Neural cell (in vitro differentiated cells): ENCODE results near the gene CPEB2. TPM values are rescaled to one million over a fixed set of nuclear protein-coding genes. Genes with fewer than 3 reads are reported as not detected.

Experiments used
- H2AFZ ChIP-seq: fragments of 200-600, 300-800 bp; sonication (generic), shearing (Covaris generic); 2 replicates; pipeline ENCODE4 v1.6.0; 2014; ENCODE audit warnings: low read depth, mild to moderate bottlenecking, antibody characterized with exemption, low read length, moderate library complexity
- H3F3A ChIP-seq: fragments of 200-600 bp; shearing (Covaris generic); 2 replicates; pipeline ENCODE4 v1.6.1; 2016; ENCODE audit warnings: mild to moderate bottlenecking, moderate library complexity, mixed read lengths, antibody characterized with exemption, low read length; ENCODE audit not compliant: insufficient read depth, poor library complexity, severe bottlenecking
- H3K27ac ChIP-seq: fragments of 200-600, 300-800 bp; sonication (generic), shearing (Covaris generic); 2 replicates; pipeline ENCODE4 v1.5.1; 2014; ENCODE audit warnings: mild to moderate bottlenecking, low read length, moderate library complexity
- H3K27me3 ChIP-seq: fragments of 300-800, 200-600 bp; sonication (generic), shearing (Covaris generic); 2 replicates; pipeline ENCODE4 v1.6.0; 2014; ENCODE audit warnings: mild to moderate bottlenecking, low read depth, low read length, moderate library complexity; ENCODE audit not compliant: insufficient read depth
- H3K36me3 ChIP-seq: fragments of 300-800, 200-600 bp; sonication (generic), shearing (Covaris generic); 2 replicates; pipeline ENCODE4 v1.5.1; 2014; ENCODE audit warnings: mild to moderate bottlenecking, antibody characterized with exemption, low read length, moderate library complexity; ENCODE audit not compliant: insufficient read depth
- H3K4me2 ChIP-seq: fragments of 300-800, 200-600 bp; sonication (generic), shearing (Covaris generic); 2 replicates; pipeline ENCODE4 v1.6.0; 2014; ENCODE audit warnings: mild to moderate bottlenecking, low read length
- H3K4me3 ChIP-seq: fragments of 300-800, 200-600 bp; sonication (generic), shearing (Covaris generic); 2 replicates; pipeline ENCODE4 v1.5.1; 2014; ENCODE audit warnings: mild to moderate bottlenecking, low read length, moderate library complexity
- H3K79me2 ChIP-seq: fragments of 200-600 bp; shearing (Covaris generic); replicated peaks from 2 replicates; pipeline ENCODE4 v1.6.0; 2014; ENCODE audit warnings: mild to moderate bottlenecking, low read length, moderate library complexity; ENCODE audit not compliant: insufficient read depth
- H3K9ac ChIP-seq: fragments of 300-800, 200-600 bp; sonication (generic), shearing (Covaris generic); 2 replicates; pipeline ENCODE4 v1.6.1; 2016; ENCODE audit warnings: mild to moderate bottlenecking, low read length, mixed read lengths
- H3K9me2 ChIP-seq: fragments of 200-600 bp; shearing (Covaris generic); 2 replicates; pipeline ENCODE4 v1.6.1; 2016; ENCODE audit warnings: mild to moderate bottlenecking, low read length, mixed read lengths; ENCODE audit not compliant: insufficient read depth
- H3K9me3 ChIP-seq: fragments of 200-600, 300-800 bp; sonication (generic), shearing (Covaris generic); 2 replicates; pipeline ENCODE4 v1.6.1; 2016; ENCODE audit warnings: mild to moderate bottlenecking, mixed run types, low read length, moderate library complexity, mixed read lengths
- H4K20me1 ChIP-seq: fragments of 200-600 bp; shearing (Covaris generic); 2 replicates; pipeline ENCODE4 v1.6.1; 2016; ENCODE audit warnings: mild to moderate bottlenecking, mixed run types; ENCODE audit not compliant: insufficient read depth
- EP300 ChIP-seq: fragments of 450-650 bp; conservative IDR thresholded peaks from 2 replicates; pipeline ENCODE4 v1.6.1; 2014; ENCODE audit warnings: antibody characterized with exemption, mild to moderate bottlenecking, moderate library complexity; ENCODE audit not compliant: poor library complexity, severe bottlenecking
- EZH2 ChIP-seq: fragments of 200-600, 300-800 bp; shearing (Covaris generic), sonication (generic); IDR thresholded peaks from 2 replicates; pipeline ENCODE4 v1.6.1; 2014; ENCODE audit warnings: antibody characterized with exemption, low read length, borderline replicate concordance, mild to moderate bottlenecking; ENCODE audit not compliant: insufficient read depth, poor library complexity, severe bottlenecking
- MXI1 ChIP-seq: fragments of 450-650 bp; conservative IDR thresholded peaks from 2 replicates; pipeline ENCODE4 v1.6.1; 2014; ENCODE audit warnings: antibody characterized with exemption, mild to moderate bottlenecking; ENCODE audit not compliant: poor library complexity, severe bottlenecking
- POLR2AphosphoS5 ChIP-seq: IDR thresholded peaks from 2 replicates; pipeline ENCODE4 v1.6.1; 2012
- RAD21 ChIP-seq: fragments of 450-650 bp; conservative IDR thresholded peaks from 2 replicates; pipeline ENCODE4 v1.6.1; 2014; ENCODE audit warnings: antibody characterized with exemption, mild to moderate bottlenecking, moderate library complexity
- SMC3 ChIP-seq: fragments of 450-650 bp; conservative IDR thresholded peaks from 2 replicates; pipeline ENCODE4 v1.6.1; 2014; ENCODE audit warnings: antibody characterized with exemption, mild to moderate bottlenecking, moderate library complexity; ENCODE audit not compliant: poor library complexity
- TAF1 ChIP-seq: IDR thresholded peaks from 2 replicates; pipeline ENCODE4 v1.6.1; 2012; ENCODE audit warnings: low read depth
- polyA plus RNA-seq: library from polyadenylated mRNA; depleted of rRNA; stranded (reverse); fragments of >200 nt; gene quantifications from 2 replicates; pipeline ENCODE4 v1.2.3, GENCODE V29; 2014
- TF ChIP-seq, protein P1 (sequence below): IDR thresholded peaks from 2 replicates; pipeline ENCODE4 v1.6.1; 2012; ENCODE audit warnings: borderline replicate concordance
- TF ChIP-seq, protein P2 (sequence below): fragments of 450-650 bp; IDR thresholded peaks from 2 replicates; pipeline ENCODE4 v1.5.1; 2014; ENCODE audit warnings: antibody characterized with exemption, mild to moderate bottlenecking, moderate library complexity; ENCODE audit not compliant: poor library complexity, severe bottlenecking

The CPEB2 gene
- polyA plus RNA-seq, 1 donor from 2014 or later, result 12.4 TPM

DNA sequence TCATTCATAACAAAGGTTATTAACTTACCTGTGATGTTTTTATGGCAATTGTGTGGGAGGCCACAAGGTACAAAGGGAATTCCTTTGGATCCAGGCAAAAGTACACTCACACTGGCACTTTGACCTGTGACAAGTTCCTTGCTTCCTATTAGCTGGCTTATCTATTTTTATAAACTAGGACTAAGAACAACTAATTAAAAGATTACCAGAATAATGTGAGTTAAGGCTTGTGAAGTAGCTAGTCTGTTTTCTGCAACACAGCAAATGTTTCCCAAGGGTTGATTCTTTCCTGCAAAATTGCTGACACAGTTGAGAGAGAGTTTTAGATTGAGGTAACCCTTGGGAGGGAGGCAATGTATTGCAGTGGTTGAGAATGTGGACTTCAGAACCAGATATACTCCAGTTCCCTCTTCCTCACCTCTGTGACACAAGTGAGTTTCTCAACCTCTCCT lies 107.9 kb downstream of the CPEB2 start:
- Histone ChIP-seq H3K9me3 (no peaks in the 10 kb centered on the region), H3F3A (no peaks in the 10 kb centered on the region), H3K4me3 (no peak overlapping the region), H3K79me2 (no peaks in the 10 kb centered on the region), H2AFZ (no peak overlapping the region), H3K27me3 (no peaks in the 10 kb centered on the region), H3K9ac (no peak overlapping the region), H3K9me2 (no peaks in the 10 kb centered on the region), H4K20me1 (no peaks in the 10 kb centered on the region), H3K36me3 (no peaks in the 10 kb centered on the region), H3K27ac (no peak overlapping the region), H3K4me2 (no peak overlapping the region)
- TF ChIP-seq, protein P1, sequence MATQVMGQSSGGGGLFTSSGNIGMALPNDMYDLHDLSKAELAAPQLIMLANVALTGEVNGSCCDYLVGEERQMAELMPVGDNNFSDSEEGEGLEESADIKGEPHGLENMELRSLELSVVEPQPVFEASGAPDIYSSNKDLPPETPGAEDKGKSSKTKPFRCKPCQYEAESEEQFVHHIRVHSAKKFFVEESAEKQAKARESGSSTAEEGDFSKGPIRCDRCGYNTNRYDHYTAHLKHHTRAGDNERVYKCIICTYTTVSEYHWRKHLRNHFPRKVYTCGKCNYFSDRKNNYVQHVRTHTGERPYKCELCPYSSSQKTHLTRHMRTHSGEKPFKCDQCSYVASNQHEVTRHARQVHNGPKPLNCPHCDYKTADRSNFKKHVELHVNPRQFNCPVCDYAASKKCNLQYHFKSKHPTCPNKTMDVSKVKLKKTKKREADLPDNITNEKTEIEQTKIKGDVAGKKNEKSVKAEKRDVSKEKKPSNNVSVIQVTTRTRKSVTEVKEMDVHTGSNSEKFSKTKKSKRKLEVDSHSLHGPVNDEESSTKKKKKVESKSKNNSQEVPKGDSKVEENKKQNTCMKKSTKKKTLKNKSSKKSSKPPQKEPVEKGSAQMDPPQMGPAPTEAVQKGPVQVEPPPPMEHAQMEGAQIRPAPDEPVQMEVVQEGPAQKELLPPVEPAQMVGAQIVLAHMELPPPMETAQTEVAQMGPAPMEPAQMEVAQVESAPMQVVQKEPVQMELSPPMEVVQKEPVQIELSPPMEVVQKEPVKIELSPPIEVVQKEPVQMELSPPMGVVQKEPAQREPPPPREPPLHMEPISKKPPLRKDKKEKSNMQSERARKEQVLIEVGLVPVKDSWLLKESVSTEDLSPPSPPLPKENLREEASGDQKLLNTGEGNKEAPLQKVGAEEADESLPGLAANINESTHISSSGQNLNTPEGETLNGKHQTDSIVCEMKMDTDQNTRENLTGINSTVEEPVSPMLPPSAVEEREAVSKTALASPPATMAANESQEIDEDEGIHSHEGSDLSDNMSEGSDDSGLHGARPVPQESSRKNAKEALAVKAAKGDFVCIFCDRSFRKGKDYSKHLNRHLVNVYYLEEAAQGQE, result no peak
- TF ChIP-seq EP300 (no peak), POLR2AphosphoS5 (no peak), RAD21 (no peak), TAF1 (no peak), MXI1 (no peak), SMC3 (no peak), EZH2 (no peak)
- TF ChIP-seq, protein P2, sequence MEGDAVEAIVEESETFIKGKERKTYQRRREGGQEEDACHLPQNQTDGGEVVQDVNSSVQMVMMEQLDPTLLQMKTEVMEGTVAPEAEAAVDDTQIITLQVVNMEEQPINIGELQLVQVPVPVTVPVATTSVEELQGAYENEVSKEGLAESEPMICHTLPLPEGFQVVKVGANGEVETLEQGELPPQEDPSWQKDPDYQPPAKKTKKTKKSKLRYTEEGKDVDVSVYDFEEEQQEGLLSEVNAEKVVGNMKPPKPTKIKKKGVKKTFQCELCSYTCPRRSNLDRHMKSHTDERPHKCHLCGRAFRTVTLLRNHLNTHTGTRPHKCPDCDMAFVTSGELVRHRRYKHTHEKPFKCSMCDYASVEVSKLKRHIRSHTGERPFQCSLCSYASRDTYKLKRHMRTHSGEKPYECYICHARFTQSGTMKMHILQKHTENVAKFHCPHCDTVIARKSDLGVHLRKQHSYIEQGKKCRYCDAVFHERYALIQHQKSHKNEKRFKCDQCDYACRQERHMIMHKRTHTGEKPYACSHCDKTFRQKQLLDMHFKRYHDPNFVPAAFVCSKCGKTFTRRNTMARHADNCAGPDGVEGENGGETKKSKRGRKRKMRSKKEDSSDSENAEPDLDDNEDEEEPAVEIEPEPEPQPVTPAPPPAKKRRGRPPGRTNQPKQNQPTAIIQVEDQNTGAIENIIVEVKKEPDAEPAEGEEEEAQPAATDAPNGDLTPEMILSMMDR, result no peak

DNA sequence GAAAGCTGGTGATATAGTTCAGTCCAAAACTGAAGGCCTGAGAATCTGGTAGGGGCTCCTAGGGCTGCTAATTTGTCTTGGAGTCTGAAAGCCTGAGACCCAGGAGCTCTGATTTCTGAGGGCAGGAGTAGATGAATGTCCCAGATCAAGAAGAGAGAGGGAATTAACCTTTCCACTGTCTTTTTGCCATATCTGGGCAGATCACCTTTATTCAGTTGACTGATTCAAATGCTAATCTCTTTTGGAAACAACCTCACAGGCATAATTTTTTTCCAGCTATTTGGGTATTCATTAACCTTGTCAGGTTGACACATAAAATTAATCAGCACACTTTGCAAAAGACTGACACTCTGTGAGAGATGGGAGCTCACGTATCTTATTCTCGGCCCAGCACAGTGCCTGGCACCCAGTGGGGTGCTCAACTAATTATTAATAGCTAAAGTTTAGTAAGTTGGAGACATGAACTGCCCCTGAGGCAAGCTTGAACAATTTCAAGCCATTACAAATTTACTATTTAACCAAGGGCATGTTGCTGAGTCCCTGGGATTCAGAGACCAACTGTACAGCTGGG lies 114.3 kb downstream of the CPEB2 start:
- Histone ChIP-seq H4K20me1 (no peaks in the 10 kb centered on the region), H3K27ac (no peak overlapping the region), H3K9ac (no peak overlapping the region), H3K9me3 (no peaks in the 10 kb centered on the region), H3F3A (no peaks in the 10 kb centered on the region), H3K4me3 (no peak overlapping the region), H3K27me3 (no peaks in the 10 kb centered on the region), H3K4me2 (no peak overlapping the region), H2AFZ (no peak overlapping the region), H3K36me3 (no peaks in the 10 kb centered on the region), H3K79me2 (no peaks in the 10 kb centered on the region), H3K9me2 (no peaks in the 10 kb centered on the region)
- no peak for TF ChIP-seq EZH2
- TF ChIP-seq, protein P2, result no peak
- no peak for TF ChIP-seq SMC3
- TF ChIP-seq EP300, result no peak
- TF ChIP-seq RAD21, result no peak
- TF ChIP-seq, protein P1, result no peak
- TF ChIP-seq TAF1, result no peak
- no peak for TF ChIP-seq POLR2AphosphoS5
- no peak for TF ChIP-seq MXI1
